GM18519 (cell line): ENCODE measurements around the gene OLFML2A.

Experiments
- ATAC-seq: cut with Tn5 transposase; IDR thresholded peaks from one replicate; pipeline ENCODE4 v1.9.1; 2021; ENCODE audit warnings: mild to moderate bottlenecking, moderate library complexity; ENCODE audit not compliant: unreplicated experiment, low FRiP score

The OLFML2A gene

GRCh38 chr9:124793015-124793541 lies 16.1 kb downstream of the OLFML2A start:
- no peak for ATAC-seq

- ATAC-seq, result no peak
Measured at GRCh38 chr9:124794902-124795491, 18.1 kb downstream of the OLFML2A start.

GRCh38 chr9:124795881-124796431 lies 19.0 kb downstream of the OLFML2A start:
- ATAC-seq, result no peak

DNA sequence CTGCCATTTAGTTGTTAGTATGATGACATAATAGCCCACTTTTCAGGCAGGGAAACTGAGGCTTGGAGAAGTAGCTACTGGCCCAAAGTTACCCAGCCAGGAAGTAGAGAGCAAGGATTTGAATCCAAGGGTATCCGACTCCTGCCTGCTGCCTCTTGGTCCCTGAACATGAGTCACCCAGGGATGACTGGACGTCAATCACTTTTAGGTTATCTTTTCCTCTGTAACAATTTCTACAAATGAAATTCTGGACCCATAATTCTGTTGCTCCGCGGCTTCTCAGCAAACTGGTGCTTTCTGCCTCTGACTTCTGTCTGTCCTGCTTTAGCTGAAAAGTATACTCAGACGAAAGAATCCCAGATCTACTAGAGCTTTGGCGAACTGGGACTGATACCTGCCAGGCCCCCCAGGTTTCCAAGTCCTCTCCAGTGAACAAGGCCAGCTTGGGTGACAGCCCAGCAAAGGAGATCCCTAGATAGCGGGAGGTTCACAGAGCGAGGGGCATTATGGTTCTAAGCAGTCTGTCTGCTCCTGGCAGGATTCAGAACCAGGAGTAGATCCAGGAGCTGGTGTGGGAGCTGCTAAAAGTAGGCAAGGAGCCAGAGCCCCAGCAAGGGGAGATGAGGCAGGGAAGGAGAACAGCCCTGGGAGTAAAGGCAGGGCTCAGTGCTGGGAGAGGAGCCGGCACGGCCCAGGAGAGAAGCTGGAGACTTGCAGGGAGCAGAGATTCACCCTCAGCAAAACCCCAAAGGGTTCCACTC lies 20.6 kb downstream of the OLFML2A start:
- ATAC-seq, result no peak

DNA sequence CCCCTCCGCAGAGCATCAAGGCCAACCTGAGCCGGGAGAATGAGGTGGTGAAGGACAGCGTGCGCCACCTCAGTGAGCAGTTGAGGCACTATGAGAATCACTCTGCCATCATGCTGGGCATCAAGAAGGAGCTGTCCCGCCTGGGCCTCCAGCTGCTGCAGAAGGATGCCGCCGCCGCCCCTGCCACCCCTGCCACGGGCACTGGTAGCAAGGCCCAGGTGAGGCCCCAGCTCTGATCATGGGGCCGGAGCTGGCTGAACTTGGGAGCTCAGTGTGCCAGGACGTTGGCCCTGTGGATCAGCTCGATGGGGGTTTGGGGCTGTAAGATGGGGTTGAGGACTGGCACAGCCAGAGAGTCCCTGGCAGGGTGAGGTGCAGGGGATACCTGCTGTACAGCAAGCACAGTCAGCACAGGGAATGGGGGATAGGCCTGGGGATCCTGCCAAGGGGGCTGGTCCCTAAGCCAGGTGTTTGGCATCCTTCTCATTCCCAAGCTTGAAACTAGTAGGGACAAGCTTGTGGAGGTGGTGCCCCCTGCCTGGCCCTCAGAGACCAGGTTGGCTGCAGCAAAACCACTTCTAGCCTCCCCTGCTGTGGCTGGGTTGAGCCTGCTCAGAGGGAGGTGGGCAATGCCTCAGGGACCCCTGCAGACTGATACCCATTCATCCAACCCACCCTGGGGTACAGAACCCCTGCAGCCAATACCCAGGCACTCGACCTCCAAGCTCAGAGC lies 22.5 kb downstream of the OLFML2A start:
- no peak for ATAC-seq

DNA sequence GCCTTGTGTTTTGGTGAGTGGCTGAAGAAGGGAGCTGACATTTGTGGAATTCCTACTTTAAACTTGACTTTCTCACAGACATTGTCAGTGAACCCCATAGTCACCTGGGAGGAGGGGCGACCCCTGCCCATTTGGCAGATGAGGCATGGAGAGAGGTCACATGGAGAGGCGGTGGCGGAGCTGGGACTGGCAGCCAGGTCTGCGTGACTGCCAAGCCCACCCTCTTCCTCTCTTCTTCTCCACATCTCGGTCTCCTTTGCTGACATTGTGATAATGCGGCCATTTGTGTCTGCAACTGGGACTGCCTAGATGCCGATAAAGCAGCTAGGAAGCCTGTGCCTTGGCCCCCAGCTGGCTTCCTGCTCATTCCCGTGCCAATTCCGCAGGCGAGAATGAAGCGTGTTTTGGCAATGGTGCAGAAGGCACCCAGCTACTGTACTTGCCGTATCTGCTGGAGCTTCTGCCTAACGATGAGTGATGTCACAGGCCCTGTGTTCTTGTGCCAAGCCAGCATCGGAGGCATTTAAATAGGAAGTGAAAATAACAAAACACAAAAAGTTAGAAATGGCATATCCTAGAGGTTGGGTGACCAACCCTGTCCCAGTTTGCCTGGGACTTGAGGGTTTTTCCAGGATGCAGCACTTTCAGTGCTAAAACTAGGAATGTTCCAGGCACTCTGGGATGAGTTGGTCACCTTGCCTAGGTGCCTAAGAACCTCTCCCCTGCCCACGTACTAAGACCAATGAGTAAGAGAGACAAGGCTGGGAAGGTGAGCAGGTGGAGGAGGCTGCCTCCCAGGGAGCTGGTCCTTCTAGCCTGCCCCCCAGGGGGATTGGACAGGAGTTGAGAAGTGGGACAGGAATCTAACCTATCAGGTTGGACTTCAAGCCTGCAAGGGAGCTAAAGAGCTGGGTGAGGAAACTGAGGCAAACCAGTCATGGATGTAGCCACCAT lies 23.6 kb downstream of the OLFML2A start:
- peak; percentile 59 for ATAC-seq

DNA sequence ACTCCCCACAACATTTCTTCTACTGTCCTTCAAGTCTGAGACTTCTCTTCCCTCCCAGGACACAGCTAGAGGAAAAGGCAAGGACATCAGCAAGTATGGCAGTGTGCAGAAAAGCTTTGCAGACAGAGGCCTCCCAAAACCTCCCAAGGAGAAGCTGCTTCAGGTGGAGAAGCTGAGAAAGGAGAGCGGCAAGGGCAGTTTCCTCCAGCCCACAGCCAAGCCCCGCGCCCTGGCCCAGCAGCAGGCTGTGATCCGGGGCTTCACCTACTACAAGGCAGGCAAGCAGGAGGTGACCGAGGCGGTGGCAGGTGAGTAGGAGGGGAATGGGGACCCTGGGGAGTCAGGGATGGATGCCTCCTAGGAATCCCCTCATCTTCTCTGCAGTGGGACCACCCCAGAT lies 24.4 kb downstream of the OLFML2A start:
- ATAC-seq, result no peak

GRCh38 chr9:124802426-124802825 lies 25.5 kb downstream of the OLFML2A start:
- no peak for ATAC-seq

DNA sequence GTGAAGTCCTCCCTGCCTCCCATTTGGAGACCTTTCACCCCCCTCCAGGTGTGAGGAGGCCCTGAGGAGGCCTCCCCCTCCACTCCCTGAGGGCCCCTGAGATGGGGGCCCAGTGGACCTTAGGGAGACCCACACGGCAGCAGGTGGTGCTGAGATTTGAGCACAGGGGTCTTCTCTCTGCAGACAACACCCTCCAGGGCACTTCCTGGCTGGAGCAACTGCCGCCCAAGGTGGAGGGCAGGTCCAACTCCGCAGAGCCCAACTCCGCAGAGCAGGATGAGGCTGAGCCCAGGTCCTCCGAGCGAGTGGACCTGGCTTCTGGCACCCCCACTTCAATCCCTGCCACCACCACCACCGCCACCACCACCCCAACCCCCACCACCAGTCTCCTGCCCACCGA lies 27.0 kb downstream of the OLFML2A start:
- no peak for ATAC-seq

GRCh38 chr9:124805186-124805585 lies 28.3 kb downstream of the OLFML2A start:
- ATAC-seq, result no peak

- ATAC-seq, result no peak
Measured at GRCh38 chr9:124808246-124808956, 31.5 kb downstream of the OLFML2A start.

DNA sequence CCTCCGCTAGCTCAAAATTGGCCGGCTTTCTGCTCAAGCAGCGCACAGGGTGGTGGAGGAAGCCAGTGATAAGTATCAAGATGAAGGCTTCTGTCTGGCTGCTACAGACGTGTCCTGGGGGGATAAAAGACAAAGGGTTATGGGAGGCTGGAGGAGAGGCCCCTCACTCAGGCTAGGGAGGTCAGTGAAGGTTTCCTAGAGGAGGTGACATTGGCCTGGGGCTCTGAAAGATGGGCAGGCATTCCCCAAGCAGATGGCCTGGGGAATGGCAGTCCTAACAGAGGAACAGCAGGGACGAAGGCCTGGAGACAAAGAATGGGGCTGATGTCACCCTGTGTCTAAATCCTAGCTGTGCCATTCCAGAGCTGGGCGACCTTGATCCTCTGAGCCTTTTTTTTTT lies 32.3 kb downstream of the OLFML2A start:
- no peak for ATAC-seq

DNA sequence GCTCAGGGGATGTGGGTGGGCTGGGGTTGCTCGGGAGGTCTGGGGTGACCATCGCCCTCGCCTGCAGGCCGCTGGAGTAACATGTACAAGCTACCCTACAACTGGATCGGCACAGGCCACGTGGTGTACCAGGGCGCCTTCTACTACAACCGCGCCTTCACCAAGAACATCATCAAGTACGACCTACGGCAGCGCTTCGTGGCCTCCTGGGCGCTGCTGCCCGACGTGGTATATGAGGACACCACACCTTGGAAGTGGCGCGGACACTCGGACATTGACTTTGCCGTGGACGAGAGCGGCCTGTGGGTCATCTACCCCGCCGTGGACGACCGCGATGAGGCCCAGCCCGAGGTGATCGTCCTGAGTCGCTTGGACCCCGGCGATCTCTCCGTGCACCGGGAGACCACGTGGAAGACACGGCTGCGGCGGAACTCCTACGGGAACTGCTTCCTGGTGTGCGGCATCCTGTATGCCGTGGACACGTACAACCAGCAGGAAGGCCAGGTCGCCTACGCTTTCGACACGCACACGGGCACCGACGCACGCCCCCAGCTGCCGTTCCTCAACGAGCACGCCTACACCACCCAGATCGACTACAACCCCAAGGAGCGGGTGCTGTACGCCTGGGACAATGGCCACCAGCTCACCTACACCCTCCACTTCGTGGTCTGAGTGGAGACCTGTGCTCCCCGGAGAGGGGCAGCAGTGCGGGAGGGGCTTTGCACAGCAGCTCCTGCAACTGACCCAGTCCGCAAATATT lies 33.0 kb downstream of the OLFML2A start:
- ATAC-seq, result no peak

- no peak for ATAC-seq
Measured at GRCh38 chr9:124810663-124811355, 33.9 kb downstream of the OLFML2A start.

DNA sequence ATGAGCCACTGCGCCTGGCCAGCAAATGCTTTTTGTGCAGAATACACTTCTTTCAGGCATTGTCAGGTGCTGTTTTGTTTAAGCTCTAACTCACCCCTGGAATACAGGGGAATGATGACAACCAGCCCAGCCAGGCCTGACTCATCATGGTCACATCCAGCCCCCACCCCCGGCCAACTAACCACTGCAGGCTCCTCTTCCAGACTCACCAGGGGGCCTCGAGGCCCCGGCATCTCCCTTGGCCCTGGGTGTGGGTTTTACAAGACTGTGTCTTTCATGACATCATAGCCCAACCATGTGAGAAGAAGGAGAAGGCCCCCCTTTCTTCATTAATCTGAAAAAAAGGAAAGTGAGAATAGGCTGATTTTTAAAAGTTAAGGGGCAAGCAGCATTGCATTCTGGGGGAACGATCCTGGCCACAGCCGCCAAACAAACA lies 35.5 kb downstream of the OLFML2A start:
- ATAC-seq, result no peak

GRCh38 chr9:124813041-124813440 lies 36.1 kb downstream of the OLFML2A start:
- no peak for ATAC-seq

- ATAC-seq, result no peak
Measured at GRCh38 chr9:124813501-124814163, 36.7 kb downstream of the OLFML2A start.

- no peak for ATAC-seq
Measured at GRCh38 chr9:124814164-124814535, 37.2 kb downstream of the OLFML2A start.
